Stimulated activated memory B cell treated with anti-CD40 and anti-IgM and Interleukin-4, amounts not matched to agents 10 μg/mL and 1 μg/mL and 100 μg/mL, for 72 hours (primary cell): Measurements from ENCODE around the gene WFDC2.
A peak's percentile ranks its signal among the peaks of the same experiment; 100 is the strongest.

Experiments used
- ATAC-seq: fragments of 150-1000 bp; cut with Tn5 transposase; 2 replicates; pipeline ENCODE4 v1.10.0; 2021
- H3K27ac Mint-ChIP-seq: one replicate; pipeline ENCODE4 v1.8.0; 2022; ENCODE audit warnings: mild to moderate bottlenecking, mixed read lengths
- H3K27me3 Mint-ChIP-seq: one replicate; pipeline ENCODE4 v1.8.0; 2022; ENCODE audit warnings: mixed read lengths
- H3K36me3 Mint-ChIP-seq: one replicate; pipeline ENCODE4 v1.8.0; 2022; ENCODE audit warnings: mixed read lengths
- H3K4me1 Mint-ChIP-seq: one replicate; pipeline ENCODE4 v1.8.0; 2022; ENCODE audit warnings: mixed read lengths
- H3K4me3 Mint-ChIP-seq: one replicate; pipeline ENCODE4 v1.8.0; 2022; ENCODE audit warnings: mild to moderate bottlenecking, moderate library complexity, mixed read lengths
- H3K9me3 Mint-ChIP-seq: one replicate; pipeline ENCODE4 v1.8.0; 2022; ENCODE audit warnings: mixed read lengths

Gene WFDC2

GRCh38 chr20:45444050-45444449 lies 25.5 kb upstream of the WFDC2 start:
- Mint-ChIP-seq H3K4me1 (no peaks in the 10 kb centered on the region), H3K4me3 (no peak overlapping the region), H3K9me3 (no peaks in the 10 kb centered on the region), H3K27me3 (peaks cover 9% of the 10 kb centered on the region), H3K36me3 (no peaks in the 10 kb centered on the region), H3K27ac (no peak overlapping the region)
- no peak for ATAC-seq

GRCh38 chr20:45445805-45446562 lies 23.6 kb upstream of the WFDC2 start:
- Mint-ChIP-seq H3K9me3 (no peaks in the 10 kb centered on the region), H3K4me3 (no peak overlapping the region), H3K4me1 (peaks cover 5% of the 10 kb centered on the region), H3K36me3 (no peaks in the 10 kb centered on the region), H3K27ac (no peak overlapping the region), H3K27me3 (peaks cover 9% of the 10 kb centered on the region)
- ATAC-seq, result no peak

DNA sequence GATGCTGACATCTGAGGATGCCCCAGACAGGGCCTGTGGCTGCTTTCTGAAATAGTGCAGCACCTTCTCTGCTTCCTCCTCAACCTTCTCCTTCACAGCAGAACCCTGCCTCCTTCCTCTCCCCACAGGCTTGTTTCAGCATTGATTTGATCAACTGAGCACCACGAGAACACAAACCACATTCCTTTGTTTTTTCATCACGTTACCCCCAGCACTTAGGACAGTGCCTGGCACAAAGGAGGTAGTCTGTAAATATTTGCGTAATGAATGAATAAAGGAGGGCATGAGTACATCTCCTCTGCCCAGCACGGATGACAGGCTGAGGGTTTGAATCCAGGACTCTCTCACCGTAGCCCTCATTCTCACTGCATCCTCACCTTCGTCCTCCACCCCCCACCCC lies 21.3 kb upstream of the WFDC2 start:
- Mint-ChIP-seq H3K4me1 (peaks cover 20% of the 10 kb centered on the region), H3K9me3 (no peaks in the 10 kb centered on the region)

DNA sequence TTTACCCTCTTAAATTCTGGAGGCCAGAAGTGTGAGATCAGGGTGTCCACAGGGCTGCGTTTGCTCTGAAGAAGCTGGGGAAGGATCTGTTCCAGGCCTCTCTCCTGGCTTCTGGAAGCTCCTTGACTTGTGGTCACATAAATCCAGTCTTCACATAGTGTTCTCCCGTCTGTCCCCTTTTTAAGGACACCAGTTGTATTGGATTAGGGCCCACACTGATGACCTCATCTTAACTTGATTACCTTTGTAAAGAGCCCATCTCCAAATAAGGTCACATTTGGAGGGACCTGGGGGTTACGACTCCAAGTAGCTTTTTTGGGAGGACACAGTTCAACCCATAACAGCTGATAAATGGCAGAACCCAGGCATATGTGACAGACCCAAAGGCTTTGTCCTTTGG lies 20.0 kb upstream of the WFDC2 start:
- H3K36me3 Mint-ChIP-seq, result no peaks in the 10 kb centered on the region
- no peak overlapping the region for H3K27ac Mint-ChIP-seq
- no peak overlapping the region for H3K4me3 Mint-ChIP-seq
- no peaks in the 10 kb centered on the region for H3K9me3 Mint-ChIP-seq
- peaks cover 9% of the 10 kb centered on the region for H3K27me3 Mint-ChIP-seq
- H3K4me1 Mint-ChIP-seq, result peaks cover 20% of the 10 kb centered on the region
- no peak for ATAC-seq

More for the DNA sequence above, 21.3 kb upstream of the WFDC2 start:
- H3K36me3 Mint-ChIP-seq, result no peaks in the 10 kb centered on the region
- H3K27ac Mint-ChIP-seq, result no peak overlapping the region
- H3K27me3 Mint-ChIP-seq, result peaks cover 9% of the 10 kb centered on the region
- no peak for ATAC-seq
- no peak overlapping the region for H3K4me3 Mint-ChIP-seq

- no peak overlapping the region for H3K27ac Mint-ChIP-seq
- peaks cover 7% of the 10 kb centered on the region for H3K27me3 Mint-ChIP-seq
- H3K4me1 Mint-ChIP-seq, result peaks cover 20% of the 10 kb centered on the region
- H3K9me3 Mint-ChIP-seq, result no peaks in the 10 kb centered on the region
- no peak overlapping the region for H3K4me3 Mint-ChIP-seq
- no peaks in the 10 kb centered on the region for H3K36me3 Mint-ChIP-seq
- ATAC-seq, result peak; percentile 63
Observed at GRCh38 chr20:45450097-45450818, 19.3 kb upstream of the WFDC2 start.

GRCh38 chr20:45452238-45452637 lies 17.3 kb upstream of the WFDC2 start:
- Mint-ChIP-seq H3K27me3 (no peaks in the 10 kb centered on the region), H3K36me3 (no peaks in the 10 kb centered on the region), H3K4me3 (no peak overlapping the region), H3K9me3 (no peaks in the 10 kb centered on the region), H3K27ac (no peak overlapping the region), H3K4me1 (peaks cover 20% of the 10 kb centered on the region)
- ATAC-seq, result no peak

GRCh38 chr20:45452772-45453691 lies 16.5 kb upstream of the WFDC2 start:
- no peaks in the 10 kb centered on the region for H3K36me3 Mint-ChIP-seq
- no peak overlapping the region for H3K27ac Mint-ChIP-seq
- no peaks in the 10 kb centered on the region for H3K27me3 Mint-ChIP-seq
- peaks cover 20% of the 10 kb centered on the region for H3K4me1 Mint-ChIP-seq
- no peak overlapping the region for H3K4me3 Mint-ChIP-seq
- no peaks in the 10 kb centered on the region for H3K9me3 Mint-ChIP-seq
- ATAC-seq, result no peak

DNA sequence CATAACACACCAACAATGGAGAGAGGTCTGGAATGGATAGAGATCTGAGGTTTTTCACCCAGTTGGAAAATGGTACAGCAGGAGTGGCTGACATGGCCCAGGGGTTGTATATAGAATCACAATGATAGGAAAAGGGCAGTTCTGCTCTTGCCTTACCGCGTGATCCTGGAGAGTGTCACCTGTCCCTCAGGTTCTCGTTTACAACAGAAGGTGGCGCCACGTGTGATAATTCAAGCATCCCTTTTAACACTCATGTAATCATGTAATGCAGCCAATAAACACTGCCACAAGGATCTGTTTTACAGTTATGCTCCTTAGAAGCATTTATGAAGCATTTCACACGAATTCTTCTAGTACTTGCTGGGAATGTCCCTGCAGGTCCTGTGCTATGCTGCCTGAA lies 12.9 kb upstream of the WFDC2 start:
- no peak overlapping the region for H3K27ac Mint-ChIP-seq
- no peak for ATAC-seq
- H3K4me3 Mint-ChIP-seq, result no peak overlapping the region

DNA sequence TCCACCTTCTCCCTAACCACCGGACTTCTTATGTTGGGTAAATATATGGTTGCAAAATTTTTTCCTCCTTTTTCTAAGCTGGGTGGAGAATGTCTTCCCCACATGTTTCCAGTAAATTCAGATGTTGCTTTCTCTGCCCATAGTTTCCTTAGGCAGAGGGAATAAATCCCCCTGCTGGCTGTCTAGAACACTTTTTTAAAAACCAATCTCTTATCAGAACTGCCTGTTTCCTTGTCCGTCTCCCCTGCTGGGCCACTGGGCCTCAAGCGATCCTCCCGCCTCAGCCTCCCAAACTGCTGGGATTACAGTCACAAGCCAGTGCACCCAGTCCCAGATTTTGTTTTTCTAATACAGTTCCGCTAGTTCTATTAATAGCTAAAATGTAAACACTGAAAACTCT lies 9.9 kb upstream of the WFDC2 start:
- H3K36me3 Mint-ChIP-seq, result no peaks in the 10 kb centered on the region
- no peak overlapping the region for H3K4me3 Mint-ChIP-seq
- H3K4me1 Mint-ChIP-seq, result no peaks in the 10 kb centered on the region
- no peaks in the 10 kb centered on the region for H3K27me3 Mint-ChIP-seq
- H3K9me3 Mint-ChIP-seq, result no peaks in the 10 kb centered on the region
- ATAC-seq, result no peak
- H3K27ac Mint-ChIP-seq, result no peak overlapping the region

More for the DNA sequence above, 12.9 kb upstream of the WFDC2 start:
- H3K27me3 Mint-ChIP-seq, result no peaks in the 10 kb centered on the region
- no peaks in the 10 kb centered on the region for H3K36me3 Mint-ChIP-seq
- H3K4me1 Mint-ChIP-seq, result peaks cover 14% of the 10 kb centered on the region
- no peaks in the 10 kb centered on the region for H3K9me3 Mint-ChIP-seq

DNA sequence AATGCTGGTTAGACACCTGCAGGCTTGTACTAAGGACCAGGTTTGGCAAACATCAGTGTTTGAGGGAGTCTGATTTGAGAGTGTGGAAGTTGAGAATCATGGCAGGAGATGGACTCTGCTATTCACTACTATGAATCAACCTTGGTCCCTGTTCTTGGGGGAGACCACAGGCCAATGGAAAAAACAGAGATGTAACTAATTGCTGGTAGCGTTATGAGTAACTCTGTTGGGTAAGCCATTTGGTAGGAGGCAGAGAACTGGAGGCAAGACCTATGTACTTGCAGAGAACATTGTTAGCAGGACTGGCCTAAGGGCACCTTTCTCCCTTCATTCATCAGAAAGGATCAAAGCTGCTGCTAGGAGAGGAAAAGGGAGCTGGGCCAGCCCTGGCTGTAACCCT lies 8.3 kb upstream of the WFDC2 start:
- H3K4me1 Mint-ChIP-seq, result no peaks in the 10 kb centered on the region
- H3K27ac Mint-ChIP-seq, result no peak overlapping the region
- H3K4me3 Mint-ChIP-seq, result no peak overlapping the region
- ATAC-seq, result no peak
- no peaks in the 10 kb centered on the region for H3K36me3 Mint-ChIP-seq
- H3K9me3 Mint-ChIP-seq, result no peaks in the 10 kb centered on the region
- no peaks in the 10 kb centered on the region for H3K27me3 Mint-ChIP-seq

- Mint-ChIP-seq H3K27ac (no peak overlapping the region), H3K36me3 (no peaks in the 10 kb centered on the region), H3K4me1 (no peaks in the 10 kb centered on the region), H3K27me3 (peaks cover 2% of the 10 kb centered on the region), H3K4me3 (no peak overlapping the region), H3K9me3 (no peaks in the 10 kb centered on the region)
- no peak for ATAC-seq
Observed at GRCh38 chr20:45462711-45463509, 6.6 kb upstream of the WFDC2 start.

DNA sequence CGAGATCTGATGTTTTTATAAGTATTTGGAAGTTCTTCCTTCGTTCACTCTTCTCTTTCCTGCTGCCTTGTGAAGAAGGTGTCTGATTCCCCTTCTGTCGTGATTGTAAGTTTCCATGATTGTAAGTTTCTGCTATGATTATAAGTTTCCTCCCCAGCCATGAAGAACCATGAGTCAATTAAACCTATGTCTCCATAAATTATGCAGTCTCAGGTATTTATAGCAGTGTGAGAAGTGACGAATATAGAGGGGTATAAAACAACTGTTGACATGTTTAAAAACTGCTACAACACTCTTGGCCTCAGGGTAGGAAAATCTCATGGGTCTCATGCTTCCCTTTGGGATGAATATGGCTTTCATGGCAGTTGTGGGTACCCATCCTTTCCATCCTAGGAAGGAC lies 5.8 kb upstream of the WFDC2 start:
- ATAC-seq, result no peak
- H3K36me3 Mint-ChIP-seq, result no peaks in the 10 kb centered on the region
- H3K27ac Mint-ChIP-seq, result no peak overlapping the region

GRCh38 chr20:45465491-45466266 lies 3.9 kb upstream of the WFDC2 start:
- no peak for ATAC-seq
- Mint-ChIP-seq H3K4me1 (peaks cover 11% of the 10 kb centered on the region), H3K9me3 (no peaks in the 10 kb centered on the region), H3K36me3 (no peaks in the 10 kb centered on the region), H3K27ac (no peak overlapping the region), H3K4me3 (no peak overlapping the region), H3K27me3 (peaks cover 30% of the 10 kb centered on the region)

More for the DNA sequence above, 5.8 kb upstream of the WFDC2 start:
- H3K4me1 Mint-ChIP-seq, result no peaks in the 10 kb centered on the region
- no peaks in the 10 kb centered on the region for H3K9me3 Mint-ChIP-seq
- H3K27me3 Mint-ChIP-seq, result peaks cover 10% of the 10 kb centered on the region
- H3K4me3 Mint-ChIP-seq, result no peak overlapping the region

- H3K4me1 Mint-ChIP-seq, result peaks cover 20% of the 10 kb centered on the region
- ATAC-seq, result no peak
- no peak overlapping the region for H3K27ac Mint-ChIP-seq
- H3K9me3 Mint-ChIP-seq, result no peaks in the 10 kb centered on the region
- H3K4me3 Mint-ChIP-seq, result no peak overlapping the region
- no peaks in the 10 kb centered on the region for H3K36me3 Mint-ChIP-seq
- peaks cover 42% of the 10 kb centered on the region for H3K27me3 Mint-ChIP-seq
Observed at GRCh38 chr20:45467172-45467571, 2.4 kb upstream of the WFDC2 start.
